WTC11 (cell line): ENCODE measurements around the gene ANKMY1. TPM values are rescaled to one million over a fixed set of nuclear protein-coding genes. Genes with fewer than 3 reads are reported as not detected.

Experiments used
- ATAC-seq: fragments of 200-7000 bp; cut with Tn5 transposase; 2 replicates; pipeline ENCODE4 v1.10.0; 2021; ENCODE audit warnings: mild to moderate bottlenecking, moderate library complexity
- CTCF ChIA-PET: fragments of 300-600 bp; sonication (Branson Sonifier 250); formaldehyde crosslinking; loops from one replicate; lab custom pipeline; 2021; ENCODE audit warnings: antibody characterized with exemption; lab: Charles Lee
- POLR2A ChIA-PET: fragments of 350-600 bp; sonication (Branson Sonifier 250); formaldehyde crosslinking; loops from one replicate; lab custom pipeline; 2021; ENCODE audit warnings: antibody characterized with exemption; lab: Charles Lee
- DNase-seq: peaks from one replicate; pipeline ENCODE4 v3.0.0; 2021; ENCODE audit warnings: low spot score
- H3K27ac Mint-ChIP-seq: 2 replicates; pipeline ENCODE4 v1.8.0; 2021; ENCODE audit warnings: mixed read lengths
- H3K27me3 Mint-ChIP-seq: 2 replicates; pipeline ENCODE4 v1.8.0; 2021; ENCODE audit warnings: low read depth, mild to moderate bottlenecking, moderate library complexity, mixed read lengths
- H3K36me3 Mint-ChIP-seq: 2 replicates; pipeline ENCODE4 v1.8.0; 2021; ENCODE audit warnings: mixed read lengths
- H3K4me1 Mint-ChIP-seq: 2 replicates; pipeline ENCODE4 v1.8.0; 2022; ENCODE audit warnings: mixed read lengths
- H3K4me3 Mint-ChIP-seq: 2 replicates; pipeline ENCODE4 v1.8.0; 2021; ENCODE audit warnings: mild to moderate bottlenecking, moderate library complexity, mixed read lengths
- H3K9me3 Mint-ChIP-seq: 2 replicates; pipeline ENCODE4 v1.8.0; 2021; ENCODE audit warnings: mixed read lengths
- ESRRA ChIP-seq: sonication (generic); formaldehyde crosslinking; IDR thresholded peaks from 2 replicates; pipeline ENCODE4 v1.8.1; 2022; ENCODE audit warnings: mild to moderate bottlenecking, missing genetic modification reagents, borderline replicate concordance
- total RNA-seq: library from RNA; stranded (reverse); gene quantifications from 3 replicates; pipeline ENCODE4 v1.2.3, GENCODE V29; 2021
- TF ChIP-seq, protein P1 (sequence below): sonication (generic); formaldehyde crosslinking; IDR thresholded peaks from 2 replicates; pipeline ENCODE4 v1.8.0; 2023; ENCODE audit warnings: mild to moderate bottlenecking, missing genetic modification reagents
- TF ChIP-seq, protein P2 (sequence below): sonication (generic); formaldehyde crosslinking; IDR thresholded peaks from 2 replicates; pipeline ENCODE4 v1.8.1; 2022; ENCODE audit warnings: low read depth, mild to moderate bottlenecking, moderate library complexity, missing genetic modification reagents, borderline replicate concordance
- TF ChIP-seq, protein P3 (sequence below): sonication (generic); formaldehyde crosslinking; IDR thresholded peaks from 2 replicates; pipeline ENCODE4 v1.8.0; 2022; ENCODE audit warnings: mild to moderate bottlenecking, missing genetic modification reagents
- TF ChIP-seq, protein P4 (sequence below): sonication (generic); formaldehyde crosslinking; IDR thresholded peaks from 2 replicates; pipeline ENCODE4 v1.8.0; 2022; ENCODE audit warnings: missing genetic modification reagents
- TF ChIP-seq, protein P5 (sequence below): fragments of 250-450 bp; sonication (Bioruptor Pico); IDR thresholded peaks from 2 replicates; pipeline ENCODE4 v2.1.2; 2022; ENCODE audit warnings: mild to moderate bottlenecking, moderate library complexity
- TF ChIP-seq, protein P6 (sequence below): sonication (generic); formaldehyde crosslinking; IDR thresholded peaks from 2 replicates; pipeline ENCODE4 v1.8.0; 2022; ENCODE audit warnings: mild to moderate bottlenecking, missing genetic modification reagents

ANKMY1 gene
- total RNA-seq, 1 experiment from 2014 or later: 4.6 TPM

DNA sequence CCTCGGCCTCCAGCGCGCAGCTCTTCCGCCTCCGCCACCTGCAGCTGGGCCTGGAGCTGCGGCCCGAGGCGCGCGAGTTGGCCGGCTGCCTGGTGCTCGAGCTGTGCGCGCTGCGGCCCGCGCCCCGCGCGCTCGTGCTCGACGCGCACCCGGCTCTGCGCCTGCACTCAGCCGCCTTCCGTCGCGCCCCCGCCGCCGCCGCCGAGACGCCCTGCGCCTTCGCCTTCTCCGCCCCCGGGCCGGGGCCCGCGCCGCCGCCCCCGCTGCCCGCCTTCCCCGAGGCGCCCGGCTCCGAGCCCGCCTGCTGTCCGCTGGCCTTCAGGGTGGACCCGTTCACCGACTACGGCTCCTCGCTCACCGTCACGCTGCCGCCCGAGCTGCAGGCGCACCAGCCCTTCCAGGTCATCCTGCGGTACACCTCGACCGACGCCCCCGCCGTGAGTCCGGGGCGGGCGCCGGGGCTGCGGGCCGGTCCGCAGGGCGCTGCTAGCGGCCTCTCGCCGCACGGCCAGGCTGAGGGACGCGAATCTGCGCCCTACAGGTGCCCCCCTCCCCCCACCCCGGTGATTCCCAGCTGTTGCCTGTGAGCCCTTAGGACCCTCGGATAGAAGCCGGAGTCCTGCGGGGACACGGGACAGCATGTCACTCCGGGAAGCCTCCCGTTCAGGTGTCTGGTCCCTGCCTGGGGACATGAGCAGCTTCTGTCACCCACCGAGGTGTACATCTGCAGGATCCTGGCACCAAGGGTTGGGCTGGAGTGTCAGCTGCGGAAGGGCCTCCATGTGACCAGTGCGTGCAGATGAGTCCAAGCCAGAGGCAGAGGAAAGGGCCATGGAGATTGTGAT lies 11.1 kb upstream of the ANKMY1 start:
- Mint-ChIP-seq H3K27ac (no peak overlapping the region), H3K36me3 (no peaks in the 10 kb centered on the region), H3K27me3 (peaks cover 28% of the 10 kb centered on the region), H3K4me1 (peaks cover 20% of the 10 kb centered on the region), H3K4me3 (peak overlapping the region; percentile 65), H3K9me3 (no peaks in the 10 kb centered on the region)
- ChIA-PET CTCF (interaction anchor here (0.9 to 2.1 kb wide), 4 partner anchors 11 to 18 kb away, joined by 3 to 14 read pairs (median 8); partner anchors contain the start of gene CAPN10), POLR2A (no interaction called here)
- peak; percentile 36 for DNase-seq
- peak; percentile 10; the same call in 1 of the 2 replicates for ATAC-seq
- TF ChIP-seq, protein P1, sequence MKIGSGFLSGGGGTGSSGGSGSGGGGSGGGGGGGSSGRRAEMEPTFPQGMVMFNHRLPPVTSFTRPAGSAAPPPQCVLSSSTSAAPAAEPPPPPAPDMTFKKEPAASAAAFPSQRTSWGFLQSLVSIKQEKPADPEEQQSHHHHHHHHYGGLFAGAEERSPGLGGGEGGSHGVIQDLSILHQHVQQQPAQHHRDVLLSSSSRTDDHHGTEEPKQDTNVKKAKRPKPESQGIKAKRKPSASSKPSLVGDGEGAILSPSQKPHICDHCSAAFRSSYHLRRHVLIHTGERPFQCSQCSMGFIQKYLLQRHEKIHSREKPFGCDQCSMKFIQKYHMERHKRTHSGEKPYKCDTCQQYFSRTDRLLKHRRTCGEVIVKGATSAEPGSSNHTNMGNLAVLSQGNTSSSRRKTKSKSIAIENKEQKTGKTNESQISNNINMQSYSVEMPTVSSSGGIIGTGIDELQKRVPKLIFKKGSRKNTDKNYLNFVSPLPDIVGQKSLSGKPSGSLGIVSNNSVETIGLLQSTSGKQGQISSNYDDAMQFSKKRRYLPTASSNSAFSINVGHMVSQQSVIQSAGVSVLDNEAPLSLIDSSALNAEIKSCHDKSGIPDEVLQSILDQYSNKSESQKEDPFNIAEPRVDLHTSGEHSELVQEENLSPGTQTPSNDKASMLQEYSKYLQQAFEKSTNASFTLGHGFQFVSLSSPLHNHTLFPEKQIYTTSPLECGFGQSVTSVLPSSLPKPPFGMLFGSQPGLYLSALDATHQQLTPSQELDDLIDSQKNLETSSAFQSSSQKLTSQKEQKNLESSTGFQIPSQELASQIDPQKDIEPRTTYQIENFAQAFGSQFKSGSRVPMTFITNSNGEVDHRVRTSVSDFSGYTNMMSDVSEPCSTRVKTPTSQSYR (CRISPR knock-in tag): no peak
- TF ChIP-seq, protein P2, sequence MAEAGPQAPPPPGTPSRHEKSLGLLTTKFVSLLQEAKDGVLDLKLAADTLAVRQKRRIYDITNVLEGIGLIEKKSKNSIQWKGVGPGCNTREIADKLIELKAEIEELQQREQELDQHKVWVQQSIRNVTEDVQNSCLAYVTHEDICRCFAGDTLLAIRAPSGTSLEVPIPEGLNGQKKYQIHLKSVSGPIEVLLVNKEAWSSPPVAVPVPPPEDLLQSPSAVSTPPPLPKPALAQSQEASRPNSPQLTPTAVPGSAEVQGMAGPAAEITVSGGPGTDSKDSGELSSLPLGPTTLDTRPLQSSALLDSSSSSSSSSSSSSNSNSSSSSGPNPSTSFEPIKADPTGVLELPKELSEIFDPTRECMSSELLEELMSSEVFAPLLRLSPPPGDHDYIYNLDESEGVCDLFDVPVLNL: 0 out of 2 replicates have a peak, but pooled peaks have one; percentile 55
- TF ChIP-seq, protein P3, sequence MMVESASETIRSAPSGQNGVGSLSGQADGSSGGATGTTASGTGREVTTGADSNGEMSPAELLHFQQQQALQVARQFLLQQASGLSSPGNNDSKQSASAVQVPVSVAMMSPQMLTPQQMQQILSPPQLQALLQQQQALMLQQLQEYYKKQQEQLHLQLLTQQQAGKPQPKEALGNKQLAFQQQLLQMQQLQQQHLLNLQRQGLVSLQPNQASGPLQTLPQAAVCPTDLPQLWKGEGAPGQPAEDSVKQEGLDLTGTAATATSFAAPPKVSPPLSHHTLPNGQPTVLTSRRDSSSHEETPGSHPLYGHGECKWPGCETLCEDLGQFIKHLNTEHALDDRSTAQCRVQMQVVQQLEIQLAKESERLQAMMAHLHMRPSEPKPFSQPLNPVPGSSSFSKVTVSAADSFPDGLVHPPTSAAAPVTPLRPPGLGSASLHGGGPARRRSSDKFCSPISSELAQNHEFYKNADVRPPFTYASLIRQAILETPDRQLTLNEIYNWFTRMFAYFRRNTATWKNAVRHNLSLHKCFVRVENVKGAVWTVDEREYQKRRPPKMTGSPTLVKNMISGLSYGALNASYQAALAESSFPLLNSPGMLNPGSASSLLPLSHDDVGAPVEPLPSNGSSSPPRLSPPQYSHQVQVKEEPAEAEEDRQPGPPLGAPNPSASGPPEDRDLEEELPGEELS (CRISPR knock-in tag): 0 out of 2 replicates have a peak, but pooled peaks have one; percentile 48

DNA sequence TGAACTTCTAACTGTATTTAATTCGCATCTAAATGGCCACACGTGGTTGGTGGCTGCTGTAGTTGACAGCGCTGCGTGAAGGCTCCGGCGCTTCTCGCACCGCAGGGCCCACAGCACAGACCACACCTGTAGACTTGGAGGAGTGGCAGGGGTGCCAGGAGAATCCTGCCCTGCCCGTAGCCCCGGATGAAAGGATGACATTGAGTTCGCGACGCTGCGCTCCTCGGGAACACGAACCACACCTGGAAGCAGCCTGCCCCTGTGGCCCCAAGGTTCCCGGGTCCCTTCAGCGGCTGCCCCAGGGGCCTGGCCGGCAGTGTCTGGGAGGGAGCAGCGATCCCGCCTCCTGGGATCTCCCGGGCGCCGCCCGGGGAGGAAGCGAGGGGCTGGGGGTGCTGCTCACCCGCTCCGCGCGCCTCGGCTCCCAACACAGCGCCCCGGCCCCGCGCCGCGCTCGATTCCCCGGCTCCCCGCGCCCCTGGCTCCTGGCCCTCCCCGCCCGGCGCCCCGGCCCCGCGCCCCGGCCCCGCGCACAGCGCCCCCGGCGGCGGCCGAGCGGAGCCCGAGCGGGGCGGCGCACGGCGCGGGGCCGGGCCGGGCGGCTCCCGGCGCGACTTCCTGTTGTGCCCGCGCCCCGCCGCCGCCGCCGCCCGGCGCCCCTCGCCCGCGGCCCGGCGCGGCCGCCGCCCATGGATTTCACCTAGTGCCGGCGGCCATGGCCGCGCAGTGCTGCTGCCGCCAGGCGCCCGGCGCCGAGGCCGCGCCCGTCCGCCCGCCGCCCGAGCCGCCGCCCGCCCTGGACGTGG lies 10.3 kb upstream of the ANKMY1 start, which contains the start of gene RNPEPL1:
Gene RNPEPL1, plus strand, starts transcription at position 613 of the 806 bp plus-strand sequence. Its CDS starts 103 bp downstream, at position 716.
- H3K36me3 Mint-ChIP-seq: no peaks in the 10 kb centered on the region
- peaks cover 28% of the 10 kb centered on the region for H3K27me3 Mint-ChIP-seq
- H3K27ac Mint-ChIP-seq: no peak within 1 kb of the TSS
- POLR2A ChIA-PET: no interaction called here
- peaks cover 20% of the 10 kb centered on the region for H3K4me1 Mint-ChIP-seq
- no peak for TF ChIP-seq ESRRA (CRISPR knock-in tag)
- TF ChIP-seq, protein P4, sequence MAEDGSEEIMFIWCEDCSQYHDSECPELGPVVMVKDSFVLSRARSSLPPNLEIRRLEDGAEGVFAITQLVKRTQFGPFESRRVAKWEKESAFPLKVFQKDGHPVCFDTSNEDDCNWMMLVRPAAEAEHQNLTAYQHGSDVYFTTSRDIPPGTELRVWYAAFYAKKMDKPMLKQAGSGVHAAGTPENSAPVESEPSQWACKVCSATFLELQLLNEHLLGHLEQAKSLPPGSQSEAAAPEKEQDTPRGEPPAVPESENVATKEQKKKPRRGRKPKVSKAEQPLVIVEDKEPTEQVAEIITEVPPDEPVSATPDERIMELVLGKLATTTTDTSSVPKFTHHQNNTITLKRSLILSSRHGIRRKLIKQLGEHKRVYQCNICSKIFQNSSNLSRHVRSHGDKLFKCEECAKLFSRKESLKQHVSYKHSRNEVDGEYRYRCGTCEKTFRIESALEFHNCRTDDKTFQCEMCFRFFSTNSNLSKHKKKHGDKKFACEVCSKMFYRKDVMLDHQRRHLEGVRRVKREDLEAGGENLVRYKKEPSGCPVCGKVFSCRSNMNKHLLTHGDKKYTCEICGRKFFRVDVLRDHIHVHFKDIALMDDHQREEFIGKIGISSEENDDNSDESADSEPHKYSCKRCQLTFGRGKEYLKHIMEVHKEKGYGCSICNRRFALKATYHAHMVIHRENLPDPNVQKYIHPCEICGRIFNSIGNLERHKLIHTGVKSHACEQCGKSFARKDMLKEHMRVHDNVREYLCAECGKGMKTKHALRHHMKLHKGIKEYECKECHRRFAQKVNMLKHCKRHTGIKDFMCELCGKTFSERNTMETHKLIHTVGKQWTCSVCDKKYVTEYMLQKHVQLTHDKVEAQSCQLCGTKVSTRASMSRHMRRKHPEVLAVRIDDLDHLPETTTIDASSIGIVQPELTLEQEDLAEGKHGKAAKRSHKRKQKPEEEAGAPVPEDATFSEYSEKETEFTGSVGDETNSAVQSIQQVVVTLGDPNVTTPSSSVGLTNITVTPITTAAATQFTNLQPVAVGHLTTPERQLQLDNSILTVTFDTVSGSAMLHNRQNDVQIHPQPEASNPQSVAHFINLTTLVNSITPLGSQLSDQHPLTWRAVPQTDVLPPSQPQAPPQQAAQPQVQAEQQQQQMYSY (CRISPR knock-in tag): no peak
- TF ChIP-seq, protein P5, sequence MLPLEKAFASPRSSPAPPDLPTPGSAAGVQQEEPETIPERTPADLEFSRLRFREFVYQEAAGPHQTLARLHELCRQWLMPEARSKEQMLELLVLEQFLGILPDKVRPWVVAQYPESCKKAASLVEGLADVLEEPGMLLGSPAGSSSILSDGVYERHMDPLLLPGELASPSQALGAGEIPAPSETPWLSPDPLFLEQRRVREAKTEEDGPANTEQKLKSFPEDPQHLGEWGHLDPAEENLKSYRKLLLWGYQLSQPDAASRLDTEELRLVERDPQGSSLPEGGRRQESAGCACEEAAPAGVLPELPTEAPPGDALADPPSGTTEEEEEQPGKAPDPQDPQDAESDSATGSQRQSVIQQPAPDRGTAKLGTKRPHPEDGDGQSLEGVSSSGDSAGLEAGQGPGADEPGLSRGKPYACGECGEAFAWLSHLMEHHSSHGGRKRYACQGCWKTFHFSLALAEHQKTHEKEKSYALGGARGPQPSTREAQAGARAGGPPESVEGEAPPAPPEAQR (CRISPR knock-in tag): no peak
- TF ChIP-seq, protein P6, sequence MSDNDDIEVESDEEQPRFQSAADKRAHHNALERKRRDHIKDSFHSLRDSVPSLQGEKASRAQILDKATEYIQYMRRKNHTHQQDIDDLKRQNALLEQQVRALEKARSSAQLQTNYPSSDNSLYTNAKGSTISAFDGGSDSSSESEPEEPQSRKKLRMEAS (CRISPR knock-in tag): peak; percentile 62; the same call in 1 of the 2 replicates
- DNase-seq (peak; percentile 40), ATAC-seq (peak; percentile 61)
- H3K4me3 Mint-ChIP-seq: peak within 1 kb of the TSS; percentile 69
- CTCF ChIA-PET: interaction anchor here (0.9 to 2.7 kb wide), 6 partner anchors 10 to 19 kb away, joined by 3 to 27 read pairs (median 13); partner anchors contain the start of genes ANKMY1 and CAPN10
- H3K9me3 Mint-ChIP-seq: no peaks in the 10 kb centered on the region
